HG03025 (cell line): ENCODE measurements around the gene ODF2L.
"Not testable (repeated sequence)": the region's sequence is repeated elsewhere in the genome, so short reads cannot be mapped to it uniquely, and the experiment has no call there.

Experiments used
- ATAC-seq: cut with Tn5 transposase; IDR thresholded peaks from one replicate; pipeline ENCODE4 v1.9.1; 2021; ENCODE audit warnings: mild to moderate bottlenecking, moderate library complexity; ENCODE audit not compliant: unreplicated experiment, low FRiP score

The ODF2L gene

GRCh38 chr1:86387916-86388627, 8.1 kb downstream of the ODF2L start:
- no peak for ATAC-seq

- ATAC-seq = no peak
Measured at GRCh38 chr1:86382878-86383277, 13.2 kb downstream of the ODF2L start.

- ATAC-seq = no peak
Measured at GRCh38 chr1:86381223-86381622, 14.9 kb downstream of the ODF2L start.

- no peak for ATAC-seq
Measured at GRCh38 chr1:86380257-86380861, 15.8 kb downstream of the ODF2L start.

- no peak for ATAC-seq
Measured at GRCh38 chr1:86378813-86379212, 17.3 kb downstream of the ODF2L start.

- ATAC-seq = no peak
Measured at GRCh38 chr1:86377341-86377740, 18.8 kb downstream of the ODF2L start.

GRCh38 chr1:86375688-86376087, 20.4 kb downstream of the ODF2L start:
- no peak for ATAC-seq

GRCh38 chr1:86370601-86371022, 25.5 kb downstream of the ODF2L start:
- no peak for ATAC-seq

GRCh38 chr1:86365896-86366295, 30.2 kb downstream of the ODF2L start:
- no peak for ATAC-seq

- no peak for ATAC-seq
Measured at GRCh38 chr1:86362807-86363206, 33.3 kb downstream of the ODF2L start.

- no peak for ATAC-seq
Measured at GRCh38 chr1:86357796-86358195, 38.3 kb downstream of the ODF2L start.

- ATAC-seq = no peak
Measured at GRCh38 chr1:86356247-86356646, 39.9 kb downstream of the ODF2L start.

GRCh38 chr1:86352086-86352485, 44.0 kb downstream of the ODF2L start:
- ATAC-seq = no peak

GRCh38 chr1:86350230-86350629, 45.9 kb downstream of the ODF2L start:
- ATAC-seq = not testable (repeated sequence)

- ATAC-seq = no peak
Measured at GRCh38 chr1:86346388-86346787, 49.7 kb downstream of the ODF2L start.

GRCh38 chr1:86345042-86345441, 51.1 kb downstream of the ODF2L start:
- no peak for ATAC-seq

GRCh38 chr1:86339906-86340305, 56.2 kb downstream of the ODF2L start:
- no peak for ATAC-seq

GRCh38 chr1:86339014-86339812, 56.9 kb downstream of the ODF2L start:
- no peak for ATAC-seq

- ATAC-seq = no peak
Measured at GRCh38 chr1:86335916-86336315, 60.2 kb downstream of the ODF2L start.

GRCh38 chr1:86325264-86325663, 70.9 kb downstream of the ODF2L start:
- ATAC-seq = no peak

- ATAC-seq = no peak
Measured at GRCh38 chr1:86324130-86324822, 71.8 kb downstream of the ODF2L start.
